NB4 (cell line): Measurements from ENCODE around the gene HNRNPU.

Experiments used
- MYC ChIP-seq: IDR thresholded peaks from 2 replicates; pipeline ENCODE4 v1.6.1; 2011; ENCODE audit warnings: low read depth, low read length
- POLR2A ChIP-seq: IDR thresholded peaks from 2 replicates; pipeline ENCODE4 v1.6.1; 2011; ENCODE audit warnings: mild to moderate bottlenecking; ENCODE audit not compliant: insufficient read length; ENCODE audit errors: extremely low read depth
- TF ChIP-seq, protein P1 (sequence below): IDR thresholded peaks from one replicate; pipeline ENCODE4 v1.5.1; 2012; ENCODE audit warnings: low read depth, low read length
- TF ChIP-seq, protein P2 (sequence below): IDR thresholded peaks from 2 replicates; pipeline ENCODE4 v1.6.1; 2011; ENCODE audit warnings: low read depth, low read length

DNA sequence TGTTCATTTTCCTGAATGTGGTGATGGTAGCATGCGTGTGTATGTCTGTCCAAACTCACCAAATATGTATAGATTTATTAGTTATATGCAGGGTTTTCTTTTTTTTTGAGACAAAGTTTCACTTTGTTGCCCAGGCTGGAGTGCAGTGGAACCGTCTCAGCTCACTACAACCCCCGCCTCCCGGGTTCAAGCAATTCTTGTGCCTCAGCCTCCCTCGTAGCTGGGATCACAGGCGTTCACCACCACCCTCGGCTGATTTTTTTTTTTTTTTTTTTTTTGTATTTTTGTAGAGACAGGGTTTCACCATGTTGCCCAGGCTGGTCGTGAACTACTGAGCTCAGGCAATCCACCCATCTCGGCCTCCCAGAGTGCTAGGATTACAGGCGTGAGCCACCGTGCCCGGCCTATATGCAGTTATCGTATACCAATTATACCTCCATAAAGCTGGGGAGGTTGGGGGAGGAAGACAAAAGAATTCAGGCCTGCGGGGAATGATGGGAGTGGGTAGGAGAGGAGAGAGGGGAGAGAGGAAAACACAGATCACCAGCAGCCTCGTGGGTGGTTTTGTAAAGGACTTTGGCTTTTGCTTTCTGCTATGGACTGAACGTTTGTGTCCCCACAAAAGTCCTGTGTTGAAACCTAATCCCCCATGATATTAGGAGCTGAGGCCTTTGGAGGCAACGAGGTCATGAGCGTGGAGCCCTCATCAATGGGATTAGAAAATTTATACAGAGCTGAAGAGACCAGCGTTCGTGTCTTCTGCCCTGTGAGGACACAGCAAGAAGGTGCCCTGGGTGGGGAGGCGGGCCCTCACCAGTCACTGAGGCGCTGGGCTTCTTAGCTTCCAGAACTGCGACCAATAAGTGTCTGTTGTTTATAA lies 4.4 kb upstream of the HNRNPU start:
- TF ChIP-seq, protein P1, sequence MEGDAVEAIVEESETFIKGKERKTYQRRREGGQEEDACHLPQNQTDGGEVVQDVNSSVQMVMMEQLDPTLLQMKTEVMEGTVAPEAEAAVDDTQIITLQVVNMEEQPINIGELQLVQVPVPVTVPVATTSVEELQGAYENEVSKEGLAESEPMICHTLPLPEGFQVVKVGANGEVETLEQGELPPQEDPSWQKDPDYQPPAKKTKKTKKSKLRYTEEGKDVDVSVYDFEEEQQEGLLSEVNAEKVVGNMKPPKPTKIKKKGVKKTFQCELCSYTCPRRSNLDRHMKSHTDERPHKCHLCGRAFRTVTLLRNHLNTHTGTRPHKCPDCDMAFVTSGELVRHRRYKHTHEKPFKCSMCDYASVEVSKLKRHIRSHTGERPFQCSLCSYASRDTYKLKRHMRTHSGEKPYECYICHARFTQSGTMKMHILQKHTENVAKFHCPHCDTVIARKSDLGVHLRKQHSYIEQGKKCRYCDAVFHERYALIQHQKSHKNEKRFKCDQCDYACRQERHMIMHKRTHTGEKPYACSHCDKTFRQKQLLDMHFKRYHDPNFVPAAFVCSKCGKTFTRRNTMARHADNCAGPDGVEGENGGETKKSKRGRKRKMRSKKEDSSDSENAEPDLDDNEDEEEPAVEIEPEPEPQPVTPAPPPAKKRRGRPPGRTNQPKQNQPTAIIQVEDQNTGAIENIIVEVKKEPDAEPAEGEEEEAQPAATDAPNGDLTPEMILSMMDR: no peak
- TF ChIP-seq POLR2A: no peak
- TF ChIP-seq MYC: no peak
- TF ChIP-seq, protein P2, sequence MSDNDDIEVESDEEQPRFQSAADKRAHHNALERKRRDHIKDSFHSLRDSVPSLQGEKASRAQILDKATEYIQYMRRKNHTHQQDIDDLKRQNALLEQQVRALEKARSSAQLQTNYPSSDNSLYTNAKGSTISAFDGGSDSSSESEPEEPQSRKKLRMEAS: no peak
